GM18909 (cell line): ENCODE measurements around the gene GRIN2A.

ENCODE experiments used
- ATAC-seq: cut with Tn5 transposase; IDR thresholded peaks from one replicate; pipeline ENCODE4 v1.9.1; 2021; ENCODE audit warnings: mild to moderate bottlenecking; ENCODE audit not compliant: unreplicated experiment, poor library complexity

The GRIN2A gene

GRCh38 chr16:10097271-10097670, 85.0 kb downstream of the GRIN2A start:
- no peak for ATAC-seq

GRCh38 chr16:10093576-10093975, 88.7 kb downstream of the GRIN2A start:
- ATAC-seq = no peak

- ATAC-seq = no peak
Observed at GRCh38 chr16:10090816-10091215, 91.4 kb downstream of the GRIN2A start.

GRCh38 chr16:10088380-10088793, 93.8 kb downstream of the GRIN2A start:
- ATAC-seq = no peak

GRCh38 chr16:10087151-10087550, 95.1 kb downstream of the GRIN2A start:
- ATAC-seq = no peak

GRCh38 chr16:10086620-10087019, 95.6 kb downstream of the GRIN2A start:
- no peak for ATAC-seq

- ATAC-seq = no peak
Observed at GRCh38 chr16:10085078-10085798, 97.0 kb downstream of the GRIN2A start.

- no peak for ATAC-seq
Observed at GRCh38 chr16:10083301-10083700, 98.9 kb downstream of the GRIN2A start.

- ATAC-seq = no peak
Observed at GRCh38 chr16:10081201-10081940, 100.9 kb downstream of the GRIN2A start.

- ATAC-seq = no peak
Observed at GRCh38 chr16:10080051-10080772, 102.0 kb downstream of the GRIN2A start.

- ATAC-seq = no peak
Observed at GRCh38 chr16:10078541-10078949, 103.7 kb downstream of the GRIN2A start.

GRCh38 chr16:10077861-10078260, 104.4 kb downstream of the GRIN2A start:
- no peak for ATAC-seq

GRCh38 chr16:10076037-10076436, 106.2 kb downstream of the GRIN2A start:
- no peak for ATAC-seq

- no peak for ATAC-seq
Observed at GRCh38 chr16:10070591-10070990, 111.6 kb downstream of the GRIN2A start.

- no peak for ATAC-seq
Observed at GRCh38 chr16:10069374-10069773, 112.9 kb downstream of the GRIN2A start.

- ATAC-seq = no peak
Observed at GRCh38 chr16:10067835-10068234, 114.4 kb downstream of the GRIN2A start.

- no peak for ATAC-seq
Observed at GRCh38 chr16:10067406-10067805, 114.8 kb downstream of the GRIN2A start.

GRCh38 chr16:10065019-10065418, 117.2 kb downstream of the GRIN2A start:
- ATAC-seq = no peak

- no peak for ATAC-seq
Observed at GRCh38 chr16:10048850-10049249, 133.4 kb downstream of the GRIN2A start.

GRCh38 chr16:10045947-10046346, 136.3 kb downstream of the GRIN2A start:
- ATAC-seq = no peak

GRCh38 chr16:10045291-10045775, 136.9 kb downstream of the GRIN2A start:
- no peak for ATAC-seq
